ENCODE results near the gene DGLUCY.
"Not testable (repeated sequence)": the region's sequence is repeated elsewhere in the genome, so short reads cannot be mapped to it uniquely, and the experiment has no call there.

DGLUCY gene

GRCh38 chr14:91090743-91091142 lies 23.1 kb upstream of the DGLUCY start:
- DNase-seq (ENCODE audit: low read depth), result no peak
- H3K4me3 ChIP-seq (ENCODE audit: low read depth, low read length), result no peak overlapping the region
- TF ChIP-seq, protein P1, sequence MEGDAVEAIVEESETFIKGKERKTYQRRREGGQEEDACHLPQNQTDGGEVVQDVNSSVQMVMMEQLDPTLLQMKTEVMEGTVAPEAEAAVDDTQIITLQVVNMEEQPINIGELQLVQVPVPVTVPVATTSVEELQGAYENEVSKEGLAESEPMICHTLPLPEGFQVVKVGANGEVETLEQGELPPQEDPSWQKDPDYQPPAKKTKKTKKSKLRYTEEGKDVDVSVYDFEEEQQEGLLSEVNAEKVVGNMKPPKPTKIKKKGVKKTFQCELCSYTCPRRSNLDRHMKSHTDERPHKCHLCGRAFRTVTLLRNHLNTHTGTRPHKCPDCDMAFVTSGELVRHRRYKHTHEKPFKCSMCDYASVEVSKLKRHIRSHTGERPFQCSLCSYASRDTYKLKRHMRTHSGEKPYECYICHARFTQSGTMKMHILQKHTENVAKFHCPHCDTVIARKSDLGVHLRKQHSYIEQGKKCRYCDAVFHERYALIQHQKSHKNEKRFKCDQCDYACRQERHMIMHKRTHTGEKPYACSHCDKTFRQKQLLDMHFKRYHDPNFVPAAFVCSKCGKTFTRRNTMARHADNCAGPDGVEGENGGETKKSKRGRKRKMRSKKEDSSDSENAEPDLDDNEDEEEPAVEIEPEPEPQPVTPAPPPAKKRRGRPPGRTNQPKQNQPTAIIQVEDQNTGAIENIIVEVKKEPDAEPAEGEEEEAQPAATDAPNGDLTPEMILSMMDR (IDR thresholded peaks at IDR 0.05; ENCODE audit: low read depth, low read length, missing control alignments), result no peak

- H3K4me3 ChIP-seq (ENCODE audit: low read depth, low read length), result no peak overlapping the region
- no peak for DNase-seq (ENCODE audit: low read depth)
- TF ChIP-seq, protein P1 (IDR thresholded peaks at IDR 0.05; ENCODE audit: low read depth, low read length, missing control alignments), result no peak
Measured at GRCh38 chr14:91092073-91092472, 21.8 kb upstream of the DGLUCY start.

- DNase-seq (ENCODE audit: low read depth), result not testable (repeated sequence)
Measured at GRCh38 chr14:91093743-91094472, 20.0 kb upstream of the DGLUCY start.

GRCh38 chr14:91094772-91095171 lies 19.1 kb upstream of the DGLUCY start:
- no peak for DNase-seq (ENCODE audit: low read depth)
- no peak overlapping the region for H3K4me3 ChIP-seq (ENCODE audit: low read depth, low read length)
- TF ChIP-seq, protein P1 (IDR thresholded peaks at IDR 0.05; ENCODE audit: low read depth, low read length, missing control alignments), result no peak

More at GRCh38 chr14:91093743-91094472, 20.0 kb upstream of the DGLUCY start:
- H3K4me3 ChIP-seq (ENCODE audit: low read depth, low read length), result not testable (repeated sequence)

DNA sequence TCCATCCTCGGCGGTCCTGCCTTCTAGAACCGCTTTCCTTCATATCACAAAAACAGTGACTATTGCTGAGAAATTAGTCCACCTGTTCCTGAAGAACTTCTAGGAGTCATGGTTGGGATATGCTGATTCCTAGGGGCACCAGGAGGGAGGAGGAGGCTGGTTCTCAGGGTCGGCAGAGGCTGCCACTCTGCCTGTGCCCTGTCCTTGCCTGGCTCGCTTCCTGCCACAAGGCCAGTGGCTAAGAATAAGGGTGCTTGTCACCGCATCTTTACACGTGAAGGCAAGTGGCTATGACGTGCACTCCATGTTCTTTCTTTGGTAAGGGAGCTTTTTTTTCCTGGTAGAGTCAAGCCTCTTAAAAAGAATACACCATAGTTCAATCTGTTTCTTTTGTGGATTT lies 18.7 kb upstream of the DGLUCY start:
- no peak overlapping the region for H3K4me3 ChIP-seq (ENCODE audit: low read depth, low read length)
- no peak for DNase-seq (ENCODE audit: low read depth)
- TF ChIP-seq, protein P1 (IDR thresholded peaks at IDR 0.05; ENCODE audit: low read depth, low read length, missing control alignments), result no peak

GRCh38 chr14:91097657-91098056 lies 16.2 kb upstream of the DGLUCY start:
- not testable (repeated sequence) for H3K4me3 ChIP-seq (ENCODE audit: low read depth, low read length); DNase-seq (ENCODE audit: low read depth)

DNA sequence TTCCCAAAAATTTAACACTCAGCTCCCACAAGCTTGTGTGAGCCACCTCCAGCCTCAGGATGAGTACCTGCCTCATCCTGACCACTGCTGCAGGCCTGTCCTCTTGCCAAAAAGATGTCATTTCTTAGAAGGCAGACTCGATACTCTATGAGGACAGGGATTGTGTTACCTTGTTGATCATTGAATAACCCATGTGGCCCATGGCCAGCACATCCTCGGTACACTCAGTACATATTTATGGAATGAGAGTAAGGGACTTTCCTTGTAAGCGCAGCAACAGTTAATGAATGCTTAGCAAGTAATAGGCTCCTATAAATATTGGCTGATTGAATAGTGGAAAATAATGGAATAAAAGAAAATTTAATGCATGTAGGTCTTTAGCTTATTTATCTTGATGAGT lies 15.3 kb upstream of the DGLUCY start:
- DNase-seq (ENCODE audit: low read depth), result no peak
- no peak overlapping the region for H3K4me3 ChIP-seq (ENCODE audit: low read depth, low read length)
- TF ChIP-seq, protein P1 (IDR thresholded peaks at IDR 0.05; ENCODE audit: low read depth, low read length, missing control alignments), result no peak

GRCh38 chr14:91100102-91100501 lies 13.8 kb upstream of the DGLUCY start:
- no peak overlapping the region for H3K4me3 ChIP-seq (ENCODE audit: low read depth, low read length)
- no peak for DNase-seq (ENCODE audit: low read depth)
- TF ChIP-seq, protein P1 (IDR thresholded peaks at IDR 0.05; ENCODE audit: low read depth, low read length, missing control alignments), result no peak
